HL-60 (cell line): ENCODE data around the gene KIAA0930.
A peak's percentile ranks its signal among the peaks of the same experiment; 100 is the strongest.

Experiments
- DNase-seq, 2 experiments: peaks; one replicate each; pipeline ENCODE4 v3.0.0-alpha.2; 2010 to 2020; ENCODE audit warnings: low read depth in 1 of 2, low spot score in 1 of 2
- H3K27ac ChIP-seq: fragments of 250-450 bp; sonication (Bioruptor Pico); replicated peaks from 2 replicates; pipeline ENCODE4 v1.5.1; 2020; ENCODE audit warnings: mild to moderate bottlenecking, moderate library complexity
- H3K27me3 ChIP-seq: fragments of 250-450 bp; sonication (Bioruptor Pico); 2 replicates; pipeline ENCODE4 v1.5.1; 2021; ENCODE audit warnings: mild to moderate bottlenecking, moderate library complexity; ENCODE audit not compliant: insufficient read depth, poor library complexity, severe bottlenecking
- H3K4me3 ChIP-seq: replicated peaks from 2 replicates; pipeline ENCODE4 v1.5.1; 2011; ENCODE audit warnings: mild to moderate bottlenecking, control low read depth, low read length; ENCODE audit not compliant: insufficient read depth
- GABPA ChIP-seq: IDR thresholded peaks from 2 replicates; pipeline ENCODE4 v1.6.1; 2012; ENCODE audit warnings: low read depth
- POLR2AphosphoS5 ChIP-seq: IDR thresholded peaks from 2 replicates; pipeline ENCODE4 v1.6.1; 2012; ENCODE audit warnings: low read depth
- SPI1 ChIP-seq: IDR thresholded peaks from 2 replicates; pipeline ENCODE4 v1.6.1; 2012; ENCODE audit warnings: low read depth, mild to moderate bottlenecking, borderline replicate concordance
- TF ChIP-seq, protein P1 (sequence below): IDR thresholded peaks from 2 replicates; pipeline ENCODE4 v1.6.1; 2012; ENCODE audit warnings: low read depth; ENCODE audit not compliant: insufficient replicate concordance
- TF ChIP-seq, protein P2 (sequence below): IDR thresholded peaks from one replicate; pipeline ENCODE4 v1.5.1; 2011; ENCODE audit warnings: low read length, control low read depth, inconsistent platforms; ENCODE audit not compliant: insufficient read depth

KIAA0930 gene

DNA sequence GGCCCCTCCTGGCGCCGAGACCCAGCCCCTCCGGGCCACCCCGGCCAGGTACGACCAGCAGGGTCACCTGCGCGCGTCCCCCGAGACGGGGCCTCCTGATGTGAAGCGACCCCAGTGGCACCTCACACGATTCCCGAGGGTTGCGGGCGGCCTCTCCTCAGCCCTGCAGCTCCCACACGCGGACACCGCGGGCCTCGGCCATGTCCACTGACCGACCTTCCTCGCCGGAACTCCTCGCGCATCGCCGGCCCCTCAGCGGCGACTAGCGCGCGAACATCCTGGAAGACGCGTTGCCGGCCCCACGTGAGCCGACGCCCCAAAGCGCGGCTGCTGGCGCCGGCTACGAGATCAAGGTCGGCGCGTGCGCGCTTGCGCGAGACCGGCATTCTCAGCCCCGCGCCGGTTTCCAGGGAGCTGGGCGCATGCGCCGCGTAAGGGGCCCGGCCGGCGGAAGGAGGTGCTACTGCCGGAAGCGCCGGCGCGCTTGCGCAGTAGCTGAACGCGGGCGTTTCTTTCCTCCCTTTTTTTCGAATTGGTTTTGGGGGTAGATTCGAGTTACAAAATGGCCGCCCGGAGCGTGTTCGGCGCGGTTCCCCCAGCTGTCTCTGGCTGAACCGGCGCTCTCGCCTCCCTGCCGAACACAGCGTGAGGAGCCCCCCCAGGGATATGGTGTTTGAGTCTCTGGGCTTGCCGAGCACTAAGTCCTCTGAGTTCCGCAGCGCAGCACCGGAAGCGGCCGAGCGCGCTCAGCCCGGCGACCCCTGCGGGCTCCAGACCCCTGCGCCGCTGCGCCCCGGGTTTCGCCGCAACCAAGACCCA, 77.0 kb downstream of the KIAA0930 start, which contains the start of gene NUP50:
NUP50 (plus strand) TSS at position 475 of the 819 bp plus-strand sequence. CDS start 4,253 bp downstream, outside the sequence.
- peak; percentile 87 for TF ChIP-seq POLR2AphosphoS5
- no peak for TF ChIP-seq SPI1
- TF ChIP-seq, protein P1, sequence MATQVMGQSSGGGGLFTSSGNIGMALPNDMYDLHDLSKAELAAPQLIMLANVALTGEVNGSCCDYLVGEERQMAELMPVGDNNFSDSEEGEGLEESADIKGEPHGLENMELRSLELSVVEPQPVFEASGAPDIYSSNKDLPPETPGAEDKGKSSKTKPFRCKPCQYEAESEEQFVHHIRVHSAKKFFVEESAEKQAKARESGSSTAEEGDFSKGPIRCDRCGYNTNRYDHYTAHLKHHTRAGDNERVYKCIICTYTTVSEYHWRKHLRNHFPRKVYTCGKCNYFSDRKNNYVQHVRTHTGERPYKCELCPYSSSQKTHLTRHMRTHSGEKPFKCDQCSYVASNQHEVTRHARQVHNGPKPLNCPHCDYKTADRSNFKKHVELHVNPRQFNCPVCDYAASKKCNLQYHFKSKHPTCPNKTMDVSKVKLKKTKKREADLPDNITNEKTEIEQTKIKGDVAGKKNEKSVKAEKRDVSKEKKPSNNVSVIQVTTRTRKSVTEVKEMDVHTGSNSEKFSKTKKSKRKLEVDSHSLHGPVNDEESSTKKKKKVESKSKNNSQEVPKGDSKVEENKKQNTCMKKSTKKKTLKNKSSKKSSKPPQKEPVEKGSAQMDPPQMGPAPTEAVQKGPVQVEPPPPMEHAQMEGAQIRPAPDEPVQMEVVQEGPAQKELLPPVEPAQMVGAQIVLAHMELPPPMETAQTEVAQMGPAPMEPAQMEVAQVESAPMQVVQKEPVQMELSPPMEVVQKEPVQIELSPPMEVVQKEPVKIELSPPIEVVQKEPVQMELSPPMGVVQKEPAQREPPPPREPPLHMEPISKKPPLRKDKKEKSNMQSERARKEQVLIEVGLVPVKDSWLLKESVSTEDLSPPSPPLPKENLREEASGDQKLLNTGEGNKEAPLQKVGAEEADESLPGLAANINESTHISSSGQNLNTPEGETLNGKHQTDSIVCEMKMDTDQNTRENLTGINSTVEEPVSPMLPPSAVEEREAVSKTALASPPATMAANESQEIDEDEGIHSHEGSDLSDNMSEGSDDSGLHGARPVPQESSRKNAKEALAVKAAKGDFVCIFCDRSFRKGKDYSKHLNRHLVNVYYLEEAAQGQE = peak; percentile 39
- Histone ChIP-seq H3K27me3 (no peaks in the 10 kb centered on the region), H3K27ac (peak within 1 kb of the TSS; percentile 92), H3K4me3 (peak within 1 kb of the TSS; percentile 88)
- DNase-seq = peak; percentile 93 to 94

DNA sequence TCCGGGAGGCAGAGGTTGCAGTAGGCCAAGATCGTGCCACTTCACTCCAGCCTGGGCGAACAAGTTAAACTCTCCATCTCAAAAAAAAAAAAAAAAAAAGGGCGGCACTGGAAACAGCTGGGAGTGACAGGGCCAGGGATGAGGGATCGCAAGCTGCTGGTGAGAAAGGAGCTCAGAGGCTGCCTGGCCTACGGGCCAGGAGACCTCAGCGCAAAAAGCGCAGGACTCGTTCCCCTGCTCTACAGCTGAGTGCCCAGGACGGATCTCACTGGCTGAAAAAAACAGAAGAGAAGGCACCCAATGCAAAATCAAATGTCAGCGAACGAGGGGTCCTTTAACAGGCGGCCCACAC, 77.6 kb downstream of the KIAA0930 start:
- H3K4me3 ChIP-seq = peak overlapping the region; percentile 88
- DNase-seq = peak in 1 of 2 experiments; percentile 38

DNA sequence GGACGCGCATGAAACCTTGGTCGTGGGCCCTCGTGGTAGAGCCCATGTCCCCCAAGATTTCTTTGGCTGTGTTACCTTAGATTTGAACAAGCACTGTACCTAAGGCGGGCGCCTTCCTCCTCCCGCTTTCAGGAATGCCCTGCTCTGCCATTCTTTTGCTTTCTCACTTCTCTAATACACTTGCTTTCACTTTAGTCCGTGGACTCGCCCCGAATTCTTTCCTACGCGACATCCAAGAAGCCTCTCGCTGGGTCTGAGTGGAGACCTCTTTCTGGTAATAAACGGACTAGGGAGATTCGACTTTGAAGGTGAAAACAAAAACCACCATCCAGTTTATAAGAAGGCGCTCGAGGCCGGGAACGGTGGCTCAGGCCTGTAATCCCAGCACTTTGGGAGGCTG, 78.2 kb downstream of the KIAA0930 start:
- TF ChIP-seq GABPA = no peak
- TF ChIP-seq, protein P2, sequence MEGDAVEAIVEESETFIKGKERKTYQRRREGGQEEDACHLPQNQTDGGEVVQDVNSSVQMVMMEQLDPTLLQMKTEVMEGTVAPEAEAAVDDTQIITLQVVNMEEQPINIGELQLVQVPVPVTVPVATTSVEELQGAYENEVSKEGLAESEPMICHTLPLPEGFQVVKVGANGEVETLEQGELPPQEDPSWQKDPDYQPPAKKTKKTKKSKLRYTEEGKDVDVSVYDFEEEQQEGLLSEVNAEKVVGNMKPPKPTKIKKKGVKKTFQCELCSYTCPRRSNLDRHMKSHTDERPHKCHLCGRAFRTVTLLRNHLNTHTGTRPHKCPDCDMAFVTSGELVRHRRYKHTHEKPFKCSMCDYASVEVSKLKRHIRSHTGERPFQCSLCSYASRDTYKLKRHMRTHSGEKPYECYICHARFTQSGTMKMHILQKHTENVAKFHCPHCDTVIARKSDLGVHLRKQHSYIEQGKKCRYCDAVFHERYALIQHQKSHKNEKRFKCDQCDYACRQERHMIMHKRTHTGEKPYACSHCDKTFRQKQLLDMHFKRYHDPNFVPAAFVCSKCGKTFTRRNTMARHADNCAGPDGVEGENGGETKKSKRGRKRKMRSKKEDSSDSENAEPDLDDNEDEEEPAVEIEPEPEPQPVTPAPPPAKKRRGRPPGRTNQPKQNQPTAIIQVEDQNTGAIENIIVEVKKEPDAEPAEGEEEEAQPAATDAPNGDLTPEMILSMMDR = no peak
- TF ChIP-seq POLR2AphosphoS5 = no peak
- TF ChIP-seq, protein P1 = no peak
- no peak for TF ChIP-seq SPI1
- Histone ChIP-seq H3K4me3 (peak overlapping the region; percentile 88), H3K27me3 (no peaks in the 10 kb centered on the region), H3K27ac (peak overlapping the region; percentile 92)
- DNase-seq = no peak

More for the DNA sequence above, 77.6 kb downstream of the KIAA0930 start:
- peak overlapping the region; percentile 92 for H3K27ac ChIP-seq
- no peaks in the 10 kb centered on the region for H3K27me3 ChIP-seq
- TF ChIP-seq SPI1 = no peak
- no peak for TF ChIP-seq GABPA
- no peak for TF ChIP-seq POLR2AphosphoS5
- TF ChIP-seq, protein P1 = no peak
- TF ChIP-seq, protein P2 = no peak
